ES-I3 (cell line): ENCODE measurements around the gene NINJ2.

Experiments
- H3K36me3 ChIP-seq: 2 replicates; pipeline ENCODE4 v1.6.1; 2013; ENCODE audit warnings: mild to moderate bottlenecking, low read length, control low read depth, moderate library complexity; ENCODE audit not compliant: insufficient read depth
- H3K4me1 ChIP-seq: 2 replicates; pipeline ENCODE4 v1.6.1; 2013; ENCODE audit warnings: mild to moderate bottlenecking, control low read depth, low read length; ENCODE audit not compliant: insufficient read depth
- H3K9ac ChIP-seq: 2 replicates; pipeline ENCODE4 v1.6.1; 2013; ENCODE audit warnings: low read depth, mild to moderate bottlenecking, low read length, moderate library complexity
- H3K9me3 ChIP-seq: 2 replicates; pipeline ENCODE4 v1.6.1; 2013; ENCODE audit warnings: mild to moderate bottlenecking, low read length, moderate library complexity; ENCODE audit not compliant: control insufficient read depth, insufficient read depth

Gene NINJ2

DNA sequence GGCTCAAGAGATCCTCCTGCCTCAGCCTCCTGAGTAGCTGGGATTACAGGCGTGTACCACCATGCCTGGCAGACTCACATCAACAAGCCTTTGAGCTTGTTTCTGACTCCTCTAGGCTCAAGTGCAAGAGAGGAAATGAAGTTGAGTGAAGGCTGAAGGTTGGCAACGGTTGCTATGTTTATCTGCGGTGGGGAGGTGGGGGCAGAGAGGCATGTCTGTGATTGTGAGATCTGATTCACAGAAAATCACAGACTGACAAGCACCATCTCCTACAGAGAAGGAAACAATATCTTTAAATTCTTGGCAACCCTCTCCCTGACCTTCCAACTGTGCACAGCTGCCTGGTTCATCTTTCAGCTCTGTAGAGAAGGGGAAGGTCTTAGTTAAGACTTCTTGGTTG, 22.1 kb upstream of the NINJ2 start:
- H3K36me3 ChIP-seq: no peaks in the 10 kb centered on the region
- no peaks in the 10 kb centered on the region for H3K9me3 ChIP-seq
- no peaks in the 10 kb centered on the region for H3K4me1 ChIP-seq
- H3K9ac ChIP-seq: no peak overlapping the region

DNA sequence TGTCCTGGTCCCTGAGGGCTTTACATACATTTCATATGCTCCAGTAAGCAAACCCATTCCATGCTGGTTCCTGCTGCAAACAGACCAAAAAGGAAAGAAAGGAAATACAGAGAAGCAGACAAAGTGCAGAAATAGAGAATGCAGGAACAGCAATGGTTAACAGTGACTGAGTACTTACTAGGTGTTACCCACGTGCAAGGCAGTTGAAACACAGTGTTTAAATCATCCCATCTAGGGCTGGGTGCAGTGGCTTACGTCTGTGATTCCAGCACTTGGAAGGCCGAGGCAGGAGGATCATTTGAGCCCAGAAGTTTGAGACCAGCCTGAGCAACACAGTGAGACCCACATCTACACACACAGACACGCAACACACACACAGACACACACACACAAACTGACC, 21.2 kb upstream of the NINJ2 start:
- H3K4me1 ChIP-seq: no peaks in the 10 kb centered on the region
- no peaks in the 10 kb centered on the region for H3K9me3 ChIP-seq
- no peak overlapping the region for H3K9ac ChIP-seq
- no peaks in the 10 kb centered on the region for H3K36me3 ChIP-seq

DNA sequence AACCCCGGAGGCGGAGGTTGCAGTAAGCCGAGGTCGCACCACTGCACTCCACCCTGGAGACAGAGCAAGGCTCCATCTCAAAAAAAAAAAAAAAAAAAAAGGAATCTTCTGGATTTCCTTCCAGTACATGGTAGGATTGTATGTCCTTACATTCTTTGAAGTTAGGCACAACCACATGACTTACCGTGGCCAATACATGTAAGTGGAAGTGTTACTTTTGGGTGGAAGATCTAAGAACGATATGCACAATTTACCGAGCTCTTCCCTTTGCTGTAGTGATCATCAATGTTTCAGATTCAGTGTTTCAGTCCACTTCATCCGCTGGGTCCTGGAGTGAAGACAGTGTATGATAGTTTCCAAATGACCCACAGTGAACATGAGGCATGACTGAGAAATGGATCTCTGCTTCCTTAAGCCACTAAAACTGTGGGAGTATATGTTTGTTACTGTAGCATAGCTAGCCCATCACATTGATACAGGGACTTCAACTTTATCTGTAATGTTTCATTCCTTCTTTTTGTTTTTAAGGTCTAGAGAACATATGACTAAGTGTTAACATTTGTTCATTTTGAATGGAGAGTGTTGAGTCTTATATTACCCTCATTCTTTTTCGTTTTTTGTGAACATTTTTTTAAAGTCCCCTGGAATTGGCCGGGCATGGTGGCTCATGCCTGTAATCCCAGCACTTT, 18.5 kb upstream of the NINJ2 start:
- H3K9ac ChIP-seq: no peak overlapping the region
- H3K36me3 ChIP-seq: no peaks in the 10 kb centered on the region
- no peaks in the 10 kb centered on the region for H3K4me1 ChIP-seq
- no peaks in the 10 kb centered on the region for H3K9me3 ChIP-seq

DNA sequence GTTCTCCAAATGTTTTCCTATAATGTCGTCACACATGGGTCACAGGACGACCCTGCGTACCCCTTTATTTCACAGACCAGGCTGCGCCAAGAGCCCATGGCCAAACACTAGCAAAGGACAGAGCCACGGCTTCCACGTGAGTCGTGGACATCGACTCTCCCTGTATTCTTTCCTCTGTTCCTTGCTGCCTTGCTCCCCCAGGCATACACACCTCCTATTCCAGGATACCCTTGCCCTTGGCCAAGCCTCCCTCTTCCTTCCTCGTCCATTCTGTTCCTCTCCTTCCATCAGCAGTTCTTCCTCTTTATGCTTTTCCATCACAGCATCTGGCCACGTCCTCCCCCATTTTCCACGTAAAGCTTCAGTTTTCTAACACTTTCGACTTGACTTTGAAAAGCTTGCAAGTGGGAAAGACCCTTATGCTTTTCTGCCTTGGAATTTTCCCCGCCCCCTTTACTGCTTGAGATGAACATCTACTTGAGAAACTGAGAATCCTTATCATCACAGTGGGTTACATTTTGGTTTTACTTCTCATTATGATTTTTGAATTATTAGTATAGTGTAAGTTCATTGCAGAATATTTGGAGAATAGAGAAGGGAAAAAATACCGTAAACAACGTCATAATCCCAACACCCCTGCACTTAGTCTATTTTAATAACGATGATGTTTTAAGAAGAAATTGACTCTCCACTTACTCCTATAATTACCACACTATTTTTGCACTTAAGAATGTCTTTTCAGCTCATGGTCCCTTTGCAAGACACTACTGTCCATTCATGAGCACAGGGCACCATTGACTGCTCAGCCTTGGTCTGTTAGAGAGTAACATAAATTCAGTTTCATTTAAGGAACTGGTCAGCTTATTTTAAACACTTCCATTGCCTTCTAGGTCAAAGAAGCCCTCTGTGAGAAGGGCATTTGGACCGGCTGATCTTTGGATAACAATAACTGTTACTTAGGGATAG, 15.8 kb upstream of the NINJ2 start:
- no peaks in the 10 kb centered on the region for H3K4me1 ChIP-seq
- no peaks in the 10 kb centered on the region for H3K9me3 ChIP-seq

DNA sequence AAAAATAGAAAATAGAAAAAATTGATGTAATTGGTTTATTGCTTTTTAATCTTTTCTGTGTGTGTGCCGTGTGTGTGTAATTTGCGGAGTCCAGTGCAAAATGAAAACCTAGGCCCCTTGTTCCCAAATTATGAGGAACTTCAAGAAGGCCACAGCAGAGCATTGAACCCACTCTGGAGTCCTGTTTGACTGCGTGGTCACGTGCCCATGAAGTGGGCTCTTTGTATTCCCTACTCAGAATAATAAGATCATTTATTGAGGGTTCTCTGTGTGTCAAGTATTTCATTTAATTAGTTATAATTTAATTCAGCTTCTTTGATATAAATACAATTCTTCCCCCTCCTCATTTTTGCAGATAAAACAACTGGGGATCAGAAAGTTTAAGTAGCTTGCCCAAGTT, 12.3 kb upstream of the NINJ2 start:
- Histone ChIP-seq H3K9ac (no peak overlapping the region), H3K4me1 (no peaks in the 10 kb centered on the region), H3K36me3 (no peaks in the 10 kb centered on the region), H3K9me3 (no peaks in the 10 kb centered on the region)

More for the DNA sequence above, 15.8 kb upstream of the NINJ2 start:
- no peaks in the 10 kb centered on the region for H3K36me3 ChIP-seq
- H3K9ac ChIP-seq: no peak overlapping the region

DNA sequence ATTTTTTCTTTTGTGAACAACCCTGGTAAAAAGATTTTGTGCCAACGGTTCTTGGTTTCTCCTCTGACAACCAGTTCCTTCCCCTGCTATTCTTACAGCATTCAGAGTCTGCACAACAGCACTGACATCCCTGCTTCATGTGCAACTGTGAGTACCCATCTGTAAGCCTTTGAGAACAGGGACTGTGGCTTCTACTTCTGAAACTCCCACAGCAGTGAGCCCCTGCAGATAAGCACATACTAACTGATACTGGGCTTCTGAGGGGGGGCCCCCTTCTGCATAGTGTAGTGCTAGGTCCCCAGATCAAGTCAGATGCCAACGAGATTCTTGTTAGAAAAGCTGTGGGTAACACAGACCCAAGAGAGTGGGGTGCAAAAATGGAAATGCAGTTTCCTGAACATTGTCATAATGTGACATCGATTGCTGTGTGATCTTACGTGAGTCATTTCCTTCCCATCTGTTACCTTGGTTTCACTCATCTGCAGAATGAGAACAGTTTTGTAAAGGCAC, 11.1 kb upstream of the NINJ2 start:
- no peak overlapping the region for H3K9ac ChIP-seq
- no peaks in the 10 kb centered on the region for H3K36me3 ChIP-seq
- no peaks in the 10 kb centered on the region for H3K9me3 ChIP-seq
- H3K4me1 ChIP-seq: no peaks in the 10 kb centered on the region

DNA sequence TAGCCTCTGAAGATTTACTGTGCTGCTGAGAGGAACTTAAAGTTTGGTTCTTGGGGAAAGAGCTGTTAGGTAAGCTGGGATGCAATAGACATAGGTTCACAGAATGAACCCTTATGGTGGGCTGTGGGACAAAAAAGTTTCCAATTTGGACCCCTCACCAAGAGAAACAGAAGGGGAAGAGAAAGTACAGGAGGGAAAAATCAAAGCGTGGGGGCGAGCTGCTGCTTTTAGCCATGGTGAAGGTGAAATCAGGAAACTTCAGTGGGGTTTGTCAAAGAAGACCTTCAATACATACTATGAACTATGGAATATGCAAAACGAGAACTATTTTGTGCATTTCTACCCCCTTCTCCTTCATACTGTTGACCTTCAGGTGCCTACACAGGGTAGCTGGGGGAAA, 10.6 kb upstream of the NINJ2 start:
- H3K9me3 ChIP-seq: no peaks in the 10 kb centered on the region
- H3K36me3 ChIP-seq: no peaks in the 10 kb centered on the region
- no peak overlapping the region for H3K9ac ChIP-seq
- no peaks in the 10 kb centered on the region for H3K4me1 ChIP-seq

DNA sequence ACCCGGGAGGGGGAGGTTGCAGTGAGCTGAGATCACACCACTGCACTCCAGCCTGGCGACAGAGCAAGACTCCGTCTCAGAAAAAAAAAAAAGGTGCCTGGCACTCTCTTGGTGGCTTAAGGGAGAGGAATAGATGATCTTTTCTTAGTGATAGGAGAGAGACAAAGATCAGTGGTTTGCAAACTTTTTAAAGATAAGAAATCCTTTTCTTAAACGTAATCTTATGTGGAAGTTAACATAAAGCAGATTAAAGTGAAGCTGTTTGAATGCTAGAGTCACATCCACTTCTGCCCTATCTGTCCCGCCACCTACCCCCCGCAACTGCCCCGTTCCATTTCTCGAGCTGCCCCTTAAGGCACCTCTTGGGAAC, 6.3 kb upstream of the NINJ2 start:
- peaks cover 17% of the 10 kb centered on the region for H3K4me1 ChIP-seq

DNA sequence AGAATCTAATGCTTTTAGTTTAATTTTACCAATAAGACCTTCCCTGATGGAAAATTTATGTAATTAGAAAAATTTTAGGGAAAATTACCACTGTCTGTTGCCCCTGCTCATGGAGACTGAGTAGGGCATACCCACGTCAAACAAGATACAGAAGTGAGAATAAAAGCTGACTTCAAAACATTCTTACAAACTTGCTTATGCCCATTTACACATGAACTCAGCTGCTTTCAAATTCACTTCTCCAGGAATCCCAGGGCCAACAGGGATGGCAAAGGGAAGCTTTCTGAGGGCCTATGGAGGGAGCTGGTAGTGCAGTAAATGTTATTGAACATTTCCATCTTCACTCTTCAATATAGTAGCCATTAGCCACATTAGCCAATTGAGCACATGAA, 4.8 kb upstream of the NINJ2 start:
- H3K4me1 ChIP-seq: peaks cover 17% of the 10 kb centered on the region
- H3K9me3 ChIP-seq: no peaks in the 10 kb centered on the region
- no peak overlapping the region for H3K9ac ChIP-seq
- no peaks in the 10 kb centered on the region for H3K36me3 ChIP-seq

More for the DNA sequence above, 6.3 kb upstream of the NINJ2 start:
- H3K36me3 ChIP-seq: no peaks in the 10 kb centered on the region
- no peak overlapping the region for H3K9ac ChIP-seq
- no peaks in the 10 kb centered on the region for H3K9me3 ChIP-seq

DNA sequence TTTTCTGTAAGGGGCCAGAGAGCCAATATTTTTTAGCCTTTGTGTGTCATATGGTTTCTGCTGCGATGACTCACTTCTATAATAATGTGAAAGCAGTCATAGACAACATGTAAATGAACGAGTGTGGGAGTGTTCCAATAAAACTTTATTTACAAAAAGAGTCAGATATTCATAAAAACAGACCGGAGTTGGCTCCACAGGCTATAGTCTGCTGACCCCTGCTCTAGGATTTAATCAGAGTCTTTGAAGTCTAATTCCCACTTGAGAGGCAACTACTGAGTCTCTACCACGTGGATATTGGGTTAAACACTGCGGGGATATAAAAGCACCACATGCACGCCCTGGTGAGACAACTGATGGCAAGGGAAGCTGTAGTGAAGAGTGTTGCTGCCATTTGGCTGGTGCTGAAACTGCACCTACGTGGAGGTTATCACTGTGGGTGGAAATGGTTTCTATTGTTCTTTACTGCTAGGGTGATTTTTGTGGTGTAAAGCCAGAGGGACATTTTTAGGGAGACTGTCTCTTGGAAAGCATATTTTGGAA, 3.6 kb upstream of the NINJ2 start:
- Histone ChIP-seq H3K36me3 (no peaks in the 10 kb centered on the region), H3K9ac (no peak overlapping the region), H3K9me3 (no peaks in the 10 kb centered on the region), H3K4me1 (peaks cover 17% of the 10 kb centered on the region)

DNA sequence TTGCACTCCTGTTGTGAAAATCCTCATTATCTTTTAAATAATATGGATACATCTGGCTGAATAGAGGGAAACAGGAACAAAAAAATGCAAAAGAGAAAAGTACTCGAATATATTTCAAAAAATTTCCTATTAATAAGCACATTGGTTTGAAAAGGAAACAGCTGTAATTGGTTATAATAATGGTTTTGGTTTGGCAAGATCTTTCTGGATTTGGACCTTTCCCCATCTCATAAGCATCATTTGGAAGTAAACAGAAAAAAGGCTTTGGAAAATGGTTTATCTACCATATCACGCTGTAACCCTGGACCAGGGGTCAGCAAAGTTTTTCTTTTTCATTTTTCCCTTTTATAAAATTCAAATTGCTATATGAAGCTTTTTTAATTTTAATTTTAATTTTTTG, 2.8 kb upstream of the NINJ2 start:
- no peak overlapping the region for H3K9ac ChIP-seq
- H3K4me1 ChIP-seq: peaks cover 17% of the 10 kb centered on the region

DNA sequence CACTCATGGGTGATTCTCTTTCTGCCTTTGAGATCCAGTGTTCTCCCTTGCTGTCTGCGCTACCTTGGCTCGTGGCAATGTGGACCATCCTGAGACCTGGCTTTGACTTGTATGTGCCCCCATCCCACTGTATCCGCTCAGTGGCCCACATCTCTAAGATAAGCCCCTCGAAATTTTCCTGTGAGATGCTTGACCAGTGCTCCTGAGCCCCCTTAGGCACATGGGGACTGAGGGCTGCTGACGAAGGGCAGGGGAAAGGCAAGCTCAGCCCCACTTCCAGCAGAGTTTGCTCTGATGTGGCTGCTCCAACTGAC, 1.5 kb upstream of the NINJ2 start:
- Histone ChIP-seq H3K4me1 (peaks cover 17% of the 10 kb centered on the region), H3K9me3 (no peaks in the 10 kb centered on the region), H3K36me3 (no peaks in the 10 kb centered on the region), H3K9ac (no peak overlapping the region)

More for the DNA sequence above, 2.8 kb upstream of the NINJ2 start:
- H3K9me3 ChIP-seq: no peaks in the 10 kb centered on the region
- H3K36me3 ChIP-seq: no peaks in the 10 kb centered on the region

DNA sequence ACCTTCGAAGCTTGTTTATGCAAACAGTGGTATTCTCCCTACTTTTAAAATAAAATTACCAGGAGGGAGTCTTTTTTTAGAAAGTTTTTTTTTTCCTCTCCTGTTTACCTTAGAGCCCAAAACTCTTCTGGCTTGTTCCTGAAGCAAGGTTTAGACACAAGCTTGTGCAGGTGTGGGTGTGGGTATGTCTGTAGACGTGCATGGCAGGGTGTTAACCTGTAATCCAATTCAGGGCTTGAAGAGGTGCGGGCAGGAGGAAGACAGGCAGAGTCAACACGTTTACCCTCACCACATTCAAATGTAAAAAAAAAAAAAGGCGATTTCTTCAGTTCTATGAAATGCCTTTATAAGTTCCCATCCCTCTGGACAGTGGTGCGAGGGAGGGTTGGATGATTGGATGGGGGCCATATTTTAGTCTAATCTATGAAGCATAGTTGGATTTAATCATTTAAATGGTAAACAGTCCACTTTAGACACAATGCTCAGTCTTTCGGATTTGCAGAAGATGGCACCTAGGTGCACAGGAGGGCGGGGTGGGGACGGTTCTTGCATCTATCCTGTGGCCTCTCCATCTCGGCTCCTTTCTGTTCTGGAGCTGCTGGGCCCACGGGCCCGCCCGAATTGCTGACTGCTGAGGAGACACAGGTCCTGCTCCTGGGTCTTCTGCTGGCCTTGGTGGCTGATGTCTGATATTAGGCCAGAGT, 982 bp upstream of the NINJ2 start:
- peaks cover 17% of the 10 kb centered on the region for H3K4me1 ChIP-seq
- H3K9ac ChIP-seq: no peak overlapping the region
- H3K36me3 ChIP-seq: no peaks in the 10 kb centered on the region
- H3K9me3 ChIP-seq: no peaks in the 10 kb centered on the region

DNA sequence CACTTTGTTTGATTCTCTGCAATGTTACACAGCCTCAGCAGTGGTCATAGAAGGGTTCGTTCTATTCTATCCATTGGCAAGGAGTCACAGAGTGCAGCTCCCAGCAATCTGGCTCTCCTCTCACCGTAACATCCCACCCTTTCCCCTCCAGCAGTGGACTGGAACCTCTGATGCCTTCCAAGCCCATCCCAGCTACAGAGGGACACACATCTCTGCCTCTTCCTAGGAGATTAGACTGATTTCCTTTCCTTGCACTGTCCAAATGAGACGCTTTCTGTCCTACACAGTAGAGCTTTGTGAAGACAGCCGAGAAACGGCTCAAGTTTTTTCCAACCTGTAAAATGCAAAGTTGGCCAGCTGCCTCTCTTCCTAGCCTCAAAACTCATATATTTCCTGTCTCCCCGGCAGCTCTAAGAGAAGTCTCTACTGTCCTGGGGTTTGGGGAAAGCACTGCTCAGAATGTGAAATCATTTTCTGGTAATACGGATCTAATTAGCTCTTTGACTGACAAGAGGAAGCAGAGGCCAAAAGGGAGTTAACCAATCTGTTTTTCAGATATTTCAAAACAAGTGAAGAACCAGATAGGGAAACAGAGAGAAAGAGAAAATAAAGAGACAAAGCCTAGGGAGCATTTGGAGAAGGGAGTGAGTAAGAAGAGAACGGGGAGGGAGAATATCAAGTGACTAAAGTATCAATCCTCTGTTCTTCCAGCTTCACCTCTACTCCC, 516 bp downstream of the NINJ2 start:
- no peaks in the 10 kb centered on the region for H3K9me3 ChIP-seq
- peaks cover 13% of the 10 kb centered on the region for H3K4me1 ChIP-seq
- no peak overlapping the region for H3K9ac ChIP-seq
- H3K36me3 ChIP-seq: no peaks in the 10 kb centered on the region
